ENCODE data around the gene RASA3.

- no peak for TF ChIP-seq POLR2A (IDR thresholded peaks at IDR 0.05; ENCODE audit: low read depth)
- no peak for TF ChIP-seq CTCF (IDR thresholded peaks at IDR 0.05)
Observed at GRCh38 chr13:114115796-114116195, 16.6 kb downstream of the RASA3 start.

Measured in esophagus muscularis mucosa (tissue), 3 donors.